OCI-LY1 (cell line): Measurements from ENCODE around the gene LPAR3.

Experiments
- CTCF ChIP-seq: fragments of 200-600 bp; sonication (generic), shearing (Covaris generic); IDR thresholded peaks from 2 replicates; pipeline ENCODE4 v1.5.1; 2017; ENCODE audit warnings: mild to moderate bottlenecking, antibody characterized with exemption, low read length, moderate library complexity, mixed read lengths
- EZH2 ChIP-seq: fragments of 200-600 bp; sonication (generic), shearing (Covaris generic); IDR thresholded peaks from 2 replicates; pipeline ENCODE4 v1.8.0; 2017; ENCODE audit warnings: borderline replicate concordance, mixed run types, mild to moderate bottlenecking, antibody characterized with exemption, low read length, moderate library complexity, mixed read lengths

- TF ChIP-seq CTCF (no peak), EZH2 (no peak)
These were observed 110.1 kb downstream of the LPAR3 start for GRCh38 chr1:84782881-84783280.
